Mesendoderm (in vitro differentiated cells): ENCODE results near the gene PLEKHA1.

Experiments used
- DNase-seq: peaks from one replicate; pipeline ENCODE4 v3.0.0; 2013
- H2AK5ac ChIP-seq: 2 replicates; pipeline ENCODE4 v1.6.1; 2013; ENCODE audit warnings: low read length, inconsistent platforms
- H2BK120ac ChIP-seq: 2 replicates; pipeline ENCODE4 v1.6.1; 2013; ENCODE audit warnings: low read depth, mild to moderate bottlenecking, low read length, moderate library complexity, mixed read lengths
- H2BK15ac ChIP-seq: replicated peaks from 2 replicates; pipeline ENCODE4 v1.6.1; 2013; ENCODE audit warnings: low read depth, mild to moderate bottlenecking, moderate library complexity
- H2BK5ac ChIP-seq: 2 replicates; pipeline ENCODE4 v1.6.1; 2013; ENCODE audit warnings: low read length, inconsistent platforms
- H3K18ac ChIP-seq: 2 replicates; pipeline ENCODE4 v1.6.1; 2013; ENCODE audit warnings: mild to moderate bottlenecking, low read length, mixed read lengths
- H3K23ac ChIP-seq: one replicate; pipeline ENCODE4 v1.6.1; 2013; ENCODE audit warnings: low read length
- H3K27ac ChIP-seq: 2 replicates; pipeline ENCODE4 v1.5.1; 2013; ENCODE audit warnings: low read depth, mild to moderate bottlenecking, inconsistent platforms, low read length, moderate library complexity
- H3K27me3 ChIP-seq: 2 replicates; pipeline ENCODE4 v1.6.1; 2013; ENCODE audit warnings: low read length, control low read depth, mild to moderate bottlenecking, inconsistent platforms; ENCODE audit not compliant: insufficient read depth, poor library complexity
- H3K36me3 ChIP-seq: 2 replicates; pipeline ENCODE4 v1.6.1; 2013; ENCODE audit warnings: low read length, inconsistent platforms; ENCODE audit not compliant: control insufficient read depth, insufficient read depth
- H3K4ac ChIP-seq: one replicate; pipeline ENCODE4 v1.6.1; 2013; ENCODE audit warnings: low read depth, mild to moderate bottlenecking, low read length, moderate library complexity
- H3K4me1 ChIP-seq: 2 replicates; pipeline ENCODE4 v1.6.1; 2013; ENCODE audit warnings: low read depth, low read length, inconsistent platforms; ENCODE audit not compliant: control insufficient read depth
- H3K4me2 ChIP-seq: 2 replicates; pipeline ENCODE4 v1.6.1; 2013; ENCODE audit warnings: low read length
- H3K4me3 ChIP-seq: 2 replicates; pipeline ENCODE4 v1.5.1; 2013; ENCODE audit warnings: mild to moderate bottlenecking, low read length
- H3K56ac ChIP-seq: one replicate; pipeline ENCODE4 v1.6.1; 2013; ENCODE audit warnings: low read length
- H3K79me1 ChIP-seq: 2 replicates; pipeline ENCODE4 v1.6.1; 2013; ENCODE audit warnings: low read length, inconsistent platforms
- H3K79me2 ChIP-seq: 2 replicates; pipeline ENCODE4 v1.6.1; 2013; ENCODE audit warnings: mild to moderate bottlenecking, low read length; ENCODE audit not compliant: control insufficient read depth, insufficient read depth
- H3K9ac ChIP-seq: 2 replicates; pipeline ENCODE4 v1.6.1; 2013; ENCODE audit warnings: low read length, inconsistent platforms
- H4K5ac ChIP-seq: one replicate; pipeline ENCODE4 v1.6.1; 2013; ENCODE audit warnings: low read length
- H4K8ac ChIP-seq: one replicate; pipeline ENCODE4 v1.6.1; 2013; ENCODE audit warnings: low read depth, mild to moderate bottlenecking, control low read depth, low read length, moderate library complexity
- WGBS: extraction: QIAGEN DNeasy Blood & Tissue Kit; methylation state at CpG from one replicate; pipeline ENCODE4 v1.1.7; 2013; ENCODE audit warnings: low lambda C conversion rate, missing lambda C conversion rate; ENCODE audit not compliant: insufficient coverage; ENCODE audit errors: extremely low coverage; 5-methylcytosine and 5-hydroxymethylcytosine counted together

Gene PLEKHA1

DNA sequence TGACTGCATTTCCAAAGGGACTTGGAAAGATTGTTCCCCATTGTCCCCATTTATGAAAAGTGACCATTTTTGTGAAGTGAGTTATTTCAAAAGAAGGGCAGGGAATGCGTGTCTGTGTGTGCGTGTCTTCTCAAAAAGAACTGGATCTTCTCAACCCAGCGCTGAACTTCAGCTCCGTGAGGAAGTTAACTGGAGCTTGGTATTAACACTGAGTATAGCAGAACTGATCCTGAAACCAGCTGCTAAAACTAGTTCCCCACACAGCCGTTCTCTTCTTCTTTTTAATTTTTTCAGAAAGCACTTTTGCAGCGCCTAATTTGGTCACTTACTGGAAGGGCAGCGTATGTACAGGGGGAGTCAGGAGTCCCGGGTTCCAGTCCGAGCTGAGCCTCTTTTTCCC is 45.8 kb upstream of the PLEKHA1 start:
- Histone ChIP-seq H2AK5ac (no peak overlapping the region), H4K8ac (no peak overlapping the region), H3K79me2 (no peaks in the 10 kb centered on the region), H3K4me3 (no peak overlapping the region), H3K56ac (no peak overlapping the region), H4K5ac (no peak overlapping the region), H2BK5ac (no peak overlapping the region), H3K18ac (no peak overlapping the region), H3K4me2 (no peak overlapping the region), H3K27me3 (no peaks in the 10 kb centered on the region), H2BK120ac (no peak overlapping the region), H3K9ac (no peak overlapping the region), H3K36me3 (no peaks in the 10 kb centered on the region), H3K23ac (no peak overlapping the region), H2BK15ac (no peak overlapping the region), H3K4me1 (no peaks in the 10 kb centered on the region), H3K27ac (no peak overlapping the region), H3K4ac (no peak overlapping the region), H3K79me1 (no peaks in the 10 kb centered on the region)
- no peak for DNase-seq
- WGBS = no CpG with 5 or more reads among the region's 9 CpGs

DNA sequence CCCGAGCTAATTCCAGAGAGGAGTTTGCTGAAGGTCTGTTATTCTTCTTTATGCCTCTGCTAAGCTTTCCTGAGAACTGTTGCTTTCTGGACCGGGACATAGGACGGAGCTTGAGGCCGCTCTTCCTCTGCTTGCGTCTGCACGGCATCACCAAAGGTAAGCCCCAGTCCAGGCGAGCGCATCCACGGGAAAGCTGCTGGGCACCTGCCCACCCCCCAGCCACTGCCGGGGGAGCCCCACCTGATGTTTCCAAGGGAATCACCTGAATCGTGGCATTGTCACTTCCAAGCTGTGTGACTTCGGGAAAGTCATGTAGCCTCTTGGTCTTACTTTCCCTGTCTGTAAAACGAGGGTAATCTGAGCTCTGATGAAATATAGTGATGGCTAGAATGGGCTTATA is 45.1 kb upstream of the PLEKHA1 start:
- Histone ChIP-seq H2BK15ac (no peak overlapping the region), H3K27ac (no peak overlapping the region), H3K4me3 (no peak overlapping the region), H3K4me2 (no peak overlapping the region), H4K8ac (no peak overlapping the region), H3K4ac (no peak overlapping the region), H3K56ac (no peak overlapping the region), H3K79me1 (no peaks in the 10 kb centered on the region), H3K18ac (no peak overlapping the region), H3K9ac (no peak overlapping the region), H2BK120ac (no peak overlapping the region), H3K79me2 (no peaks in the 10 kb centered on the region), H4K5ac (no peak overlapping the region), H3K36me3 (no peaks in the 10 kb centered on the region), H2BK5ac (no peak overlapping the region), H2AK5ac (no peak overlapping the region), H3K27me3 (no peaks in the 10 kb centered on the region), H3K4me1 (no peaks in the 10 kb centered on the region), H3K23ac (no peak overlapping the region)
- no peak for DNase-seq
- WGBS = no CpG with 5 or more reads among the region's 13 CpGs

- Histone ChIP-seq H4K5ac (no peak overlapping the region), H3K4me3 (no peak overlapping the region), H3K4me2 (no peak overlapping the region), H2BK15ac (no peak overlapping the region), H3K23ac (no peak overlapping the region), H3K4me1 (no peaks in the 10 kb centered on the region), H2BK120ac (no peak overlapping the region), H3K27me3 (no peaks in the 10 kb centered on the region), H4K8ac (no peak overlapping the region), H3K79me2 (no peaks in the 10 kb centered on the region), H3K4ac (no peak overlapping the region), H2BK5ac (no peak overlapping the region), H3K56ac (no peak overlapping the region), H3K79me1 (no peaks in the 10 kb centered on the region), H3K9ac (no peak overlapping the region), H2AK5ac (no peak overlapping the region), H3K18ac (no peak overlapping the region), H3K36me3 (no peaks in the 10 kb centered on the region), H3K27ac (no peak overlapping the region)
- no peak for DNase-seq
- WGBS = no CpG with 5 or more reads among the region's 7 CpGs
Observed at GRCh38 chr10:122331100-122331499, 43.4 kb upstream of the PLEKHA1 start.

DNA sequence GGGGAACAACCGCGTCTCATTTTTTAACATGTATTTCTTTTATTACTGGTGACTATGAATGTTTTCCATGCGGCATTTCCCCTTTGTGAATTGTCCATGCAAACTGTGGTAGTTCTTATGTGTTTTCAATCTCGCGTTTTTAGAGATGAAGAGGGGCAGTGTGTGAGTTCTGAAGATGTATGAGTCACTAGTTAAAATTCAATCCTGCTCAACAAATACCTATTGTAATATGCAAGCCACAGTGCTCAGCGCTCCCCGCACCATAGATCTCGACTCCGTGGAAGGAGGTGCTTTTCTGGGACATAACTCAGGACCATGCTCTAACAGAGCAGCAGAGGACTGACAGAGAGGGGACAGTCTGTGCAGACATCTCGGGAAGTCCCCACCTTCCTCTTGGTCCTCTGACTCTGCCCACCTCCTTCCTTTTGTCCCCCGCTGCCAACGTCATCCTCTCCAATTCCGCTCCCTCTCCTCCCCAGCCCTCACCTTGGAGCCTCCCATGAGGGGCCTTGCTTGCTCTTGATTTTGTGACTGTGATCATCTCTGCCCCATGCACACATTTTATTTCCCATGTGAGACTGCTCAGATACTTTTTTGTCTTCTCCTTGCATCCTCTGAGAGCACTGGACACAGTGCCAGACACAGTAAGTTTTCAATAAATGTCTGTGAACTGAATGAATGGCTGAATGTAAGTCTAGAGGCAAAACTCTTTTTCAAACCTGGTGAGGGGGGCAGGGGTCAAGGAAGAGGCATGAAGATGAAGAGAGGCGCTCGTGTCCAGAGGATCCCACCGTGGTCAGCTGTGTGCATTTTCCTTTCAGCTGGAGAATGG is 42.7 kb upstream of the PLEKHA1 start:
- H3K27me3 ChIP-seq = no peaks in the 10 kb centered on the region
- no peaks in the 10 kb centered on the region for H3K4me1 ChIP-seq
- no peaks in the 10 kb centered on the region for H3K79me2 ChIP-seq
- H3K9ac ChIP-seq = no peak overlapping the region
- no peak overlapping the region for H2BK15ac ChIP-seq
- H3K4me2 ChIP-seq = no peak overlapping the region
- no CpG with 5 or more reads among the region's 16 CpGs for WGBS
- H4K8ac ChIP-seq = no peak overlapping the region
- H3K79me1 ChIP-seq = no peaks in the 10 kb centered on the region
- DNase-seq = no peak
- H2BK120ac ChIP-seq = no peak overlapping the region
- H3K4ac ChIP-seq = no peak overlapping the region
- no peak overlapping the region for H3K27ac ChIP-seq
- no peak overlapping the region for H2BK5ac ChIP-seq
- H2AK5ac ChIP-seq = no peak overlapping the region
- no peak overlapping the region for H4K5ac ChIP-seq
- H3K56ac ChIP-seq = no peak overlapping the region
- H3K4me3 ChIP-seq = no peak overlapping the region
- H3K36me3 ChIP-seq = no peaks in the 10 kb centered on the region
- H3K23ac ChIP-seq = no peak overlapping the region
- H3K18ac ChIP-seq = no peak overlapping the region

DNA sequence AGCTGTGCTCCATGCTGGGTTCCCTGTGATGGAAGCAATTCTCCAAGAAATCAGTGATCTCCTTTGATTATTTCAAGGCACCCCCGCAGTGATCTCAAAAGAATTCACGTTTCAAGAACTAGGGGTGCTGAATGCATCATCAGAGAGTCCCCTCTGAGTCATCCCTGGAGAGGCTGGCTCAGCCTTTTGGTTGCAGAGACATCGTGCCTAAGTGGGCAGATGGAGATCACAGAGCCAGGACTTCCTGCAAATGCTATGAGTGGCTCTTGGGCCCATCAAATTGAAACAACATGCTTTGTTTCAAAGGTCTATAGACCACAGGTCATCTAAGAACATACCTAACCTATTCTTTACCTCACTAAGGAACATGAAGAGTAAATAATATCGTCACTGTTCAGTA is 41.5 kb upstream of the PLEKHA1 start:
- no peaks in the 10 kb centered on the region for H3K27me3 ChIP-seq
- no peaks in the 10 kb centered on the region for H3K79me2 ChIP-seq
- no peak overlapping the region for H4K5ac ChIP-seq
- H3K36me3 ChIP-seq = no peaks in the 10 kb centered on the region
- H2BK5ac ChIP-seq = no peak overlapping the region
- H2AK5ac ChIP-seq = no peak overlapping the region
- H3K4me1 ChIP-seq = no peaks in the 10 kb centered on the region
- no peak overlapping the region for H4K8ac ChIP-seq
- no CpG with 5 or more reads among the region's 4 CpGs for WGBS
- no peak overlapping the region for H3K18ac ChIP-seq
- H3K27ac ChIP-seq = no peak overlapping the region
- no peak for DNase-seq
- no peak overlapping the region for H3K56ac ChIP-seq
- no peak overlapping the region for H3K9ac ChIP-seq
- H3K79me1 ChIP-seq = no peaks in the 10 kb centered on the region
- no peak overlapping the region for H2BK120ac ChIP-seq
- H3K4ac ChIP-seq = no peak overlapping the region
- H2BK15ac ChIP-seq = no peak overlapping the region
- H3K23ac ChIP-seq = no peak overlapping the region
- H3K4me3 ChIP-seq = no peak overlapping the region
- no peak overlapping the region for H3K4me2 ChIP-seq

GRCh38 chr10:122336332-122336731 is 38.2 kb upstream of the PLEKHA1 start:
- no peak overlapping the region for H3K4me3 ChIP-seq
- H2BK120ac ChIP-seq = no peak overlapping the region
- H4K5ac ChIP-seq = no peak overlapping the region
- no peak for DNase-seq
- no peaks in the 10 kb centered on the region for H3K79me1 ChIP-seq
- H3K27ac ChIP-seq = no peak overlapping the region
- H2BK15ac ChIP-seq = no peak overlapping the region
- H2AK5ac ChIP-seq = no peak overlapping the region
- no peaks in the 10 kb centered on the region for H3K27me3 ChIP-seq
- no peak overlapping the region for H3K56ac ChIP-seq
- H3K4me1 ChIP-seq = no peaks in the 10 kb centered on the region
- H3K4ac ChIP-seq = no peak overlapping the region
- H3K4me2 ChIP-seq = no peak overlapping the region
- WGBS = no CpG with 5 or more reads among the region's 10 CpGs
- H3K9ac ChIP-seq = no peak overlapping the region
- H2BK5ac ChIP-seq = no peak overlapping the region
- H3K18ac ChIP-seq = no peak overlapping the region
- H4K8ac ChIP-seq = no peak overlapping the region
- no peaks in the 10 kb centered on the region for H3K79me2 ChIP-seq
- no peak overlapping the region for H3K23ac ChIP-seq
- H3K36me3 ChIP-seq = no peaks in the 10 kb centered on the region
